RKO (cell line): Measurements from ENCODE around the gene CDC123.
"Not testable (repeated sequence)": the region's sequence is repeated elsewhere in the genome, so short reads cannot be mapped to it uniquely, and the experiment has no call there.

Experiments used
- DNase-seq: peaks from one replicate; pipeline ENCODE4 v3.0.0-alpha.2; 2016; ENCODE audit warnings: low spot score

Gene CDC123

DNA sequence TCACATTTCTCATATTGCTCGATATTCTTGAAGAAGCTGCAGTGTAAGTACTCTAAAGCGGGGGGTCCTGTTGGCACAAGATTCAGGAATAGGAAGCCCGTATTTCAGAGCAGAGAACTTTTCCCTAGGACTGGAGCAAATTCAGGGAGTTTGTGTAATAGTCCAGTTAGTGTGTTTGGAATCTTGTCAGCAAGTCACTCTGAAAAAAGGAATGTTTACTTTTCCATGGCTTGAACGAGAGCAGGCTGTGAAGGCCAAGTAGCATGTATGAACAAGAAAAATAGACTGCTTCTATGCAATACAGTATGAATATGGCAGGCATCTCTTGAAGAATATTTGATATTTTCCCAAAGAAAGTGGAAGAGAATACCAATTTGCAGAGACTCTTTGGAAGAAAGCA is 39.8 kb downstream of the CDC123 start:
- DNase-seq: no peak

DNA sequence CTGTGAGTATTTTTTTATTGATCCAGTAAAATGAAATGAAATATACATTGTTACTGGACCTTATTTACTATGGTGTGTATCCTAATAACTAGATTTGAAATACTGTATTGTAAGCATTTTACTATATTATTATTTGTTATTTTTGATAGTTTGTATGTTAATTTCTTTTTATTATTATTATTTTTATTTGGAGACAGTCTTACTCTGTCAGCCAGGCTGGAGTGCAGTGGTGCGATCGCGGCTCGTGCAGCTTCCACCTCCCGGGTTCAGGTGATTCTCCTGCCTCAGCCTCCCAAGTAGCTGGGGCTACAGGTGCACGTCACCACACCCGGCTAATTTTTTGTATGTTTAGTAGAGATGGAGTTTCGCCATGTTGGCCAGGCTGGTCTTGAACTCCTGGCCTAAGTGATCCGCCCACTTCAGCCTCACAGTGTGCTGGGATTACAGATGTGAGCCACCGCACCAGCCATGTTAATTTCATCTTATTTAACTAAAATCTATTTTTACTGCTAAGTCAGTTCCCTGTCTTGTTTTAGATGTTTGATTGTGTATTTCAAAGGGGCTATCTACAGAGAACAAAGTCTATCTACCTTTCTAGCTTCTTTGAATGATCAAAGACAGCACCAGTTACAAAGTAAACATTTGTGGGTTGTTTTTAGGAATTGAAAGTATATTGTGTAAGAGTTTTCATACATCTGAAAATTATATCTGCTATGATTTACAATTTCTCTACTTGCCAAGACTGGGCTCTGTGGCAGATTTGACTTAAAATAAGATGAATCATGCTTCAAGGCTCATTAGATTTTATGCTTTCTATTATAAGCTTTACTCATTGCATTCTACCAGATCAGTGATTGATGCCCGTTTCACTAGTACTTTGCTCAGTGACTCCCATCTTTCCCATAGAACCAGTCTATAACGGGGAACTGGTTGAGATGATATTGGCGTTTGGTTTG is 41.6 kb downstream of the CDC123 start:
- DNase-seq: no peak

- DNase-seq: no peak
These were observed 42.8 kb downstream of the CDC123 start for GRCh38 chr10:12238821-12239220.

DNA sequence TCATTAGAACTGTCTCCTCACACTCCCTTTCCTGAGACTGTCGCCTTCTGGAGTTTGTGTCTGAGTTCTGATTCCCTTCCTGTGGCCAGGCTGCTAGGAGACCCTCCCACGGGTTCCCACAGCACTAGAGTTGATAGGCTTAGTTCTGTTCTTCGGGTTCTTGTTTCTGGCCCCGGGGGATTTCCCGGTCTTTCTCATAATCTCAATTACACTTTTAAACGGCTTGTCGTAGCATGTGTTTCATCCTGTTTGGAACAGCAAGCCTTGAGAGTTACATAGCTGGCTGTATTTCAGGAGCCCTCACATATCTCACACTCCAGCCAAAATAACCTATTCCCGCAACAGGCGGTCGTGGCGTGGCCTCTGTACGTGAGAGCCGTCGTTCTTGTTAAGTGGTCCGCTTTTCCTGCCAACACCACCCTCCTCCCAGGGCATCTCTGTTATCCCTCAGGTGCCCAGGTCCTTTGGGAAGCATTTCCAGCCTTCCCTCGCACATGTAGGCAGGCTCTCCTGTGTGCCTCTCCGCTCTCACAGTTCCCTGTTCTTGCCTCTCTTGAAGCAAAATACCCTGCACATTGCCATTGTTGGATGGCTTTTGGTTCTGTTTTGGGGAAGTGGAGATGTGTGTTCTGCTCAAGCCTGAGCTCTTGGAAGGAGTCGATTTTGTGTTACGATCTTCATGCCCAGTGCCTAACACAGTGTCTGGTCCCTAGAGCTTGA is 46.0 kb downstream of the CDC123 start:
- no peak for DNase-seq

GRCh38 chr10:12243864-12244620 is 48.1 kb downstream of the CDC123 start:
- no peak for DNase-seq

DNA sequence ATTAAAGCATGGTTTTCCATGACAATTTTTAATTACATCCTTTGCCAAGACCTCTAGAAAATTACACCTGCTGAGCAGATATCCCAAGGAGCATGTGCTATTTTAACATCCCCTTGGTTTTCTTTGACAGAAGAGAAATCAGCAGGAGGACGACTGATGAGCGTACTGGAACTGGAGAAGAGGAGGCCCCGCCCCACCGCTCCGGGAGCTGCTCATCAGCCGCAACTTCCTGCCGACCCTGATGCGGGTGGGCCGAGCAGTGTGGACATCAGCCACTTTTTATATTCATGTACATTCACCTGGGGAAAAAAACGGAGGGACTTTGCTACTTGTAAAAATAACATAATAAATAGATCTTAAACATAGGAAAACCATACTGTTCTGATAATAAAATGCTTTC is 54.2 kb downstream of the CDC123 start:
- DNase-seq: no peak

GRCh38 chr10:12250702-12251101 is 54.7 kb downstream of the CDC123 start:
- DNase-seq: not testable (repeated sequence)

GRCh38 chr10:12251581-12251980 is 55.6 kb downstream of the CDC123 start:
- no peak for DNase-seq

DNA sequence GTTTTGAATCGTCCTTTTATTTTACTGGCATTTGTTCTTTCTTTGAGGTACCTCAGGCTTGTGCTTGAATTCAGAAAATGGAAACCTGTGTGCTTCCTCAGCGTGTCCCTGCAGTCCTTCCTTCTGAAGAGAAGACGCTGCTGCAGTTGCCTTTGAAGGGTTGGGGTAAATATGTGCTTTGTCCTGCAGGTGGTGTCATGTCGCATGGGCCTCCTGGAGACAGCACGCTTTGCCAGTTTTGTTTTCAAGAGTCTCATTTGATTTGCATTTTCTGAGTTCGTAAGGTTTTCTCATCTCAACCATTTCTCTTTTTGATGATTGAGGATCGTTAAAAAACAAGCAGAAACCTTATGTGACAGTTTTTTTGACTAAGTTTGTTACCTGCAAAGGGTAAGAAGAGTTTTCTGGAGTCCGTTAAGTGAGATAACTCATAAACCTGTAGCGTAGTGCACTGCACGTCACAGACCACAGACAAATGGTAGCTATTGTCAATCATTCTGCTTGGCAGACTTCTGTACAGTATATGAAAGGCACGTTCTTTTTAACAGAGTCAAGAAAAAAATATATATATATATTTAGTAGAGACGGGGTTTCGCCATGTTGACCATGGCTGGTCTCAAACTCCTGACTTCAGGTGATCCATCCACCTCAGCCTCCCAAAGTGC is 57.0 kb downstream of the CDC123 start:
- peak; percentile 51 for DNase-seq

DNA sequence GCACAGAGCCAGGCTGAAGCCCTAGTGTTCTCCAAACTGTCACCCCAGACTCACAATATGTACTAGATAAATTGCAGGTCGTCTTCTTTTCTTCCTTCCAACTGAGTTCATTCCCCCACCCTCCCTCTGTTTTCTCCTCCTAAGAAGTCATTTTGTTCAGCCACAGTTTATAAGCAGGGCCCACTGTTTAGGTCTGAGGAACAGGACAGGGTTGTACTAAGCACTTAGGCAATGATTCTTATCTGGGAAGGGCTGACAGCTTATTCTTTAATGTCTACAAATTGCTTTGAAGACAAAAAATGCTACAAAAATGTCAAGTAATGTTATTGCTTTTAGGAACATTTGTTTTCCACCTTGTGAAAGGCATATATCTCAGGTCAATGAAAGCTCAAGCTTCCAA is 59.1 kb downstream of the CDC123 start:
- DNase-seq: no peak

GRCh38 chr10:12259988-12260387 is 64.0 kb downstream of the CDC123 start:
- DNase-seq: no peak

DNA sequence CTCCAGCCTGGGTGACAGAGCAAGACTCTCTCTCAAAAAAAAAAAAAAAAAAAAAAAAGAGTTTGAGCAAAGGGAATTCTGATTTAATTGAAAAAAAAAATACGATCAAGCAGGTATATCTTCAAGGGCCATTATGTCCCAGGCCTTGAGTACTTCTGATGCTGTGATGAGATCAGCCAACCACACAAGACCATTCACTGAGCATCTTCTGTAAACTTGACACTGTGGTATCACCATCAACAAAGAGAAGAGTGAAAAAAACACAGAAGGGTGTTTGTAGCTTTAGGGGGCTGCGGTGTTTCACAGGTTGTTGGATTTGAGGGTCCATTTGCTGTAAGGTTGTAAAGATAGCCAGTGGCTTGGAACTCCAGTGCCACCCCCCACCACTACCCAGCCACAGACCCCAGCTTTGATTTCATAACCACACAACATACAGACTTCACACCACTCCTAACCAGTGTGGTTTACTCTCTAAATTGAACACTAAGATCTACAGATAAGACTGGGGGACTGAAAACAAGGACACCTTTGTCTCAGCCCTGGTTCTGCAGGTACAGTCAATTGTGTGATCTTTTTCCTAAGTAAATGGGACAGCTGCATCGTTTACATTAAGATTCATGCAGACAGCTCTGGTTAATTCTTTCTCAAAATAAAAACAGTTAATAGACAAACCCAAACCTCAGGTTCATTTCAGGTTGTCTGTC is 66.4 kb downstream of the CDC123 start:
- no peak for DNase-seq

- peak; percentile 79 for DNase-seq
These were observed 68.4 kb downstream of the CDC123 start for GRCh38 chr10:12264204-12264940.

GRCh38 chr10:12269056-12269455 is 73.1 kb downstream of the CDC123 start:
- DNase-seq: no peak

DNA sequence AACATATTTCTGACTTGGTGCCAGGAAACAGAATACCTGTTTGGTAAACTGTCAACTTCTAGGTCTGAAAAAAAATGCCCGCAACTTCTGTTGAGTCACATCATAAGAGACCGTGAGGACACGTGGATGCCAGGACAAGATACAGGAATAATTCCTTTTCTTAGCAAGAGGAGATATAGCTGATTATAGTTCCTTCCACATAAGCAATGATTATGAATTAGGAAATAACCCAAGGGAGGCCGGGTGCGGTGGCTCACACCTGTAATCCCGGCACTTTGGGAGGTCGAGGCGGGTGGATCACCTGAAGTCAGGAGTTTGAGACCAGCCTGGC is 75.2 kb downstream of the CDC123 start:
- DNase-seq: no peak

GRCh38 chr10:12277862-12278261 is 81.9 kb downstream of the CDC123 start:
- DNase-seq: not testable (repeated sequence)

DNA sequence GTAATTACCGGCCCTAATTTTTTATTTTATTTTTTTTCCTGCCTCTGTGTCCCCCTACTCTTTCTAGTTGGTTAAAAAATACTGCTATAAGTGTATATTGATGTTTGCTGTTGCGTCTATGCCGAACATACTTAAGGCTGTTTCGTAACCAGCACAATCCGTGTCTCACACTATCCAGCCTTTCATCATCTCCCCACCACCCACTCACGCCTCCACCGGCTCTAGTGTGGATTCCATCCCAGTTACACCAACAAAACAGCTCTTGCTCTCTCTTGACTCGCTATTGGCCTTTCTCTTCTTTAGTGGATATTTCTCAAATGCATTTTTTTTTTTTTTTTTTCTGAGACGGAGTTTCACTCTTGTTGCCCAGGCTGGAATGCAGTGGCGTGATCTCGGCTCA is 83.3 kb downstream of the CDC123 start:
- no peak for DNase-seq

GRCh38 chr10:12287772-12288171 is 91.8 kb downstream of the CDC123 start:
- DNase-seq: no peak

GRCh38 chr10:12297784-12298183 is 101.8 kb downstream of the CDC123 start:
- DNase-seq: not testable (repeated sequence)

- no peak for DNase-seq
These were observed 103.4 kb downstream of the CDC123 start for GRCh38 chr10:12299222-12299965.
